ENCODE data around the gene GNG2. TPM values are rescaled to one million over a fixed set of nuclear protein-coding genes. Genes with fewer than 3 reads are reported as not detected.

GNG2 gene
- polyA plus RNA-seq, 4 donors, result 2.9 to 18.3 (median 12.4) TPM

Other genes with a start within 250 kb of the GNG2 start
- gene FRMD6, start 208.7 kb upstream of the GNG2 start, polyA plus RNA-seq, result 1 to 10 TPM in 3 of 4 donors, under 1 TPM in 1; 0.45 to 6.2 (median 3.2) TPM
- gene RTRAF, start 128.9 kb downstream of the GNG2 start, polyA plus RNA-seq, result 100 to 1,000 TPM in 3 of 4 donors, 10 to 100 TPM in 1; 98.1 to 189 (median 127) TPM
- gene NID2, start 208.4 kb downstream of the GNG2 start, polyA plus RNA-seq, result 10 to 100 TPM in 1 of 4 donors, 1 to 10 TPM in 3; 2.2 to 18.2 (median 3.6) TPM